ENCODE measurements around the gene SEBOX. TPM values are rescaled to one million over a fixed set of nuclear protein-coding genes. Genes with fewer than 3 reads are reported as not detected.
"Not testable (repeated sequence)": the region's sequence is repeated elsewhere in the genome, so short reads cannot be mapped to it uniquely, and the experiment has no call there.

Gene SEBOX
- total RNA-seq, 1 experiment from 2014 or later = not detected

DNA sequence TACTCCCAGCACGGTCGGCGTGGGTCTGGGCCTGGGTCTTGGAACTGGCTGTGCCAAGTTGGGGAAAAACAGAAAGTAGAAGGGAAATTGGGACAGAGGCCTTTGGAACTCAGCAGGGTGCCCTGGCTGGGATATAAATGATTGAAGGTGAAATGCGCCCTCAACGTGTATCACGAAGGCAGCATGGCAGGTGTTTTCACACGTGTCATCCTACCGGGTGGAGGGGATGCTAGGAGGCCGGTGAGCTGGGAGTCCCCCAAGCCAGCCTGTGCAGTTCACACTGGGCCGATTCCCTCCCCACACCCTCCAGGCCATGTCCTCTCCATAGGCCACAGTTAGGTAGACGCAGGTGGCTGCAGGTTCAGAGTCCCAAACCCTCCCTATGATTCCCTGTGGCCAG lies 23.5 kb downstream of the SEBOX start:
- no peak for DNase-seq (ENCODE audit: low read depth)

DNA sequence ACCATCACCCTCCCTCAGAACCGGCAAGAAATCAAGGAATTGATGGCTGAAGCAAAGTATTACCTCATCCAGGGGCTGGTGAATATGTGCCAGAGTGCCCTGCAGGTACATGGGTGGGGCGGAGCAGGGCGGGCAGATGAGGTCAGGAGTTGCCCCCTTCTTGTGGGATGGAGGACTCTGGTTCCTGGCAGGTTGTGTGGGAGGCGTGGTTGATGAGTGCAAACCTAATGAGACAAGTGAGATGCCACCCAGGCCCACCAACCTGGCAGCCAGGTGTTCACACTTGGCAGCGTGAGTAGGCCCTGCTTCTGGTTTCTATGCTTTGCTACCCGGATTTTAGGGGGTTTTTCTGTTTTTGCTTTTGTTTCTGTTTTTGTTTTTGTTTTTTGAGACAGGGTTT lies 24.6 kb downstream of the SEBOX start:
- DNase-seq (ENCODE audit: low read depth) = no peak

DNA sequence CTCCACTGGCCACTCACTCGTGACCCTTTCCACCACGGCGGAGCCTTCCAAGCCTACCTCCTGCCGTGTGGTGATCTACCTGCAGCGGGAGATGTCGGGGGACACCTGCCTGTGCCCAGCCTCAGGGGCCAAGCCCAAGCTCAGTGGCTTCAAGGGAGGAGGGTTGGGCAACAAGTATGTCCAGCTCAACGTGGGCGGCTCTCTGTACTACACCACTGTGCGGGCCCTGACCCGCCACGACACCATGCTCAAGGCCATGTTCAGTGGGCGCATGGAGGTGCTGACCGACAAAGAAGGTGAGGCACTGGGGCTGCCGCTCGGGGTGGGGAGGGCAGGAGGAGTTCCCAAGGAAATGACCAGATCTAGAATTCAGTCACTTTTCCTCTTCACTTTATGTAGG lies 25.6 kb downstream of the SEBOX start:
- no peak for DNase-seq (ENCODE audit: low read depth)

DNA sequence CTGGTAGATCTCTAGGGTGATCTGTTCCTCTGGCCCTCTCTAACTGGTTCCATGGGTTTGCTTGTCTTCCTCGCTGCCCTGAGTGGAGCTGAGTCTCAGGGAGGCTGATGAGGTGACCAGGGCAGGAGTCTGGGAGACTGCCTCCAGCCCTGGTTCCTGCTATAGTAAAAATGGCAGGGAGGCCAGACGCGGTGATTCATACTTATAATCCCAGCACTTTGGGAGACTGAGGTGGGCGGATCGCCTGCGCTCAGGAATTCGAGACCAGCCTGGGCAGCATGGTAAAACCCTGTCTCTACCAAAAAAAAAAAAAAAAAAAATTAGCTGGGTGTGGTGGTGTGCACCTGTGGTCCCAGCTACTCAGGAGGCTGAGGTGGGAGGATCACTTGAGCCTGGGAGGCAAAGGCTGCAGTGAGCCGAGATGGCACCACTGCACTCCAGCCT lies 26.2 kb downstream of the SEBOX start:
- DNase-seq (ENCODE audit: low read depth) = not testable (repeated sequence)

DNA sequence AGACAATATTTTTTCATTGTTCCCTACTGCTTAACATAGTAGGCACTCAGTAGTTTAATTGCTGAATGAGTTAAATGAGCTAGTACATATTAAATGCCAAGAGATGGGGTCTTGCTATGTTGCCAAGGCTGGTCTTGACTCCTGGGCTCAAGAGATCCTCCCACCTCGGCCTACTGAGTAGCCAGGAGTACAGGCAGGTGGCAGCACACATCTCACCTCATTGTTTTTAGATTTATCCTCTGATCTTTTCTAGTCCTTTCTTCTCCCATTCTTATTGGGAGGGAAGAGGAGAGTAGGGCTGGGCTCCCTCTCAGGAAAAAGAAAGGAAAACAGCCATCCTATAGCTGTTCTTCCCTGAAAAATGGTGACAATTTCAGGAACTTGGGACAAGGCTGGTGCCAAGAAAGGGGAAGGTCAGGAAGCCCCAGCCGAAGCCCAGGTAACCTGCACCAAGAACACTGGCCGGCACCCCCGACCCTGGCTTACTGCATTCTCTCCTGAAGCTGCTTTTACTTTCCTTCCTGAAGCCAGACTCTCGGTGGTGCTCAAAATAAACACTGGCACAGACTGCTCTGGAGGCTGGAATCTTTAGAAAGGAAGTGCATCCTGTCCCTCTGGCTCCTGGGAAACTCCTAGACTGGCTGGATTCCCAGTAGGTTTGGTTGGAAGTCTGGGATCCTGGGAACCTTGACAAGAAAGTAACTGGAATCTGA lies 26.8 kb downstream of the SEBOX start:
- peak; percentile 89 for DNase-seq (ENCODE audit: low read depth)

DNA sequence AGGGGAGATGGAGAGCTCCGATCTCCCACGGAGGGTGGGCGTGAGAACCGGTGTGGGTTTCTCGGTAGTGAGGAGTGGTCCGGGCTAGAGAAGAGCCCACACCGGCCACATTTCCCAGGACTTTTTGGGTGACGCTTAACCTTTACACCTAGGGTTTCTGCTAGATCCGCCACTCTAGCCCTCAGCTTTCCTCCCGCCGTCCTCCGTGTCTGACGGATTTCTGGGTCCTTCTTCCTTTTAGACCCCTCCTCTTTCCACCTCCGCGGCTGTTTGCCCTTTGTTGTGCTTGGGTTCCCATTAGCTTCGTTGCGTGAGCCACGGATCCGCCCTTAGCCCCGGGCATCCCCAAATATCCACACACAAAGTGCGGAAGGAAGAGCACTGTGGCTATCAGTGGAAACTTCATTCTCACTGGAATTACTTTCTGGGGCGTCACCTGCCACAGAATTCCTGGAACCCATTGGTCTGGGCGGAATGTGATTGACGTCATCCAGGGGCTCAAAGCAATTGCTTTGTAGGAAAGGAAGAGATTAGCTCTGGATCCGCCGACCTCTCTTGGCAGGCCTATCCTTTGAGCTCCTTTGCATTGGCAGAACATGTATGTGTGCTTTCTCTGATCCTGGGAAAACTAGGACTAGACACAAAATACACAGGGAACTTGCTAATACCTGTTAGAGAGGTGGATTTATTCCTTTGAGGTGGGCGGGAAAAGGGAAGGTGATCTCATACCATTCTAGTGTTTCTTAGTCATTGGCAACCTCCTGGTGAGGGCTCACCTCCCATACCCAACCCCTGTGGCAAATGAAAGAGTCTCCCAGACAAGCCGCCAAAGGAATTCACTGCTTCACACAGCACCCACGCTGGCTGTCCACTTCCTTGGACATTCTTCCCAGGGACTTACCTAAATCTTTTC lies 28.8 kb downstream of the SEBOX start:
- DNase-seq (ENCODE audit: low read depth) = peak; percentile 82

DNA sequence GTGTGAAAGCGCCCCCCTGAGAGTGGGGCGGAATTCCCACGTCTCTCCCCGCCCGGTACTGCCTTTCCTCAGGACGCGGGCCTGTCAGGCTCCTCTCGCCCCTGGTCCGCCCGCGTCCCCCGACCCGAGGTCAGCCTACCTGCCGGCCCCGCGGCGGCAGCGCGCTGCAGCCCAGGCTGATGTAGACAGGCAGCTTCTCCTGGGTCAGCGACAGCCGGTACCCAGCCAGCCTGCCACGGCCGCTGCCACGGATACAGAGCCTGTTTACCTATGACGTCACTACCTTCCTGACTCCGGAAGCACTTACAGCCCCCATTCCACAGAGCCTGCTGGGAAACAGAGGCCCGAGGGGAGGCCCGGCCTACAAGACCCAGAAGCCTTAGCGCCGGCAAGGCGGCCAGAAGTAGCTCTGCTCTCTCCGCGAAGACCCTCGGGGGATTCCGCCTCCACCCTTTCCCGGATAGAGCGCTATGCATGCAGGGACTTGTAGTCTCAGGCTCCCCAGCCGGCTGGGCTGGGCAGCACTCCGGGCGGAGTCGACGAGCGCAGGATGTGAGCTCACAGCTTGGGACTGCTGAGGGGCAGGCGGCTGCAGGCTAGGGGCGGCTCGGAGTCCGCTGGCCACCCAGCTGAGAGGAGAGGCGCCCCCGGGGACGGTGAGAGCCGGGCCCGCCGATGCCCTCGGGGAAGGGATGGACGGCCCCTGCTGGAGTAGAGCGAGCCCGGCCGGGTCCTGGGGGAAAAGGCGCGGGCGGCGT lies 29.6 kb downstream of the SEBOX start, which contains the start of the genes IFT20 and TNFAIP1:
Gene IFT20 (minus strand): TSS at position 272 of the 758 bp plus-strand sequence. CDS start 3,487 bp downstream, outside the sequence.
Gene TNFAIP1 (plus strand): TSS at position 561 of the 758 bp plus-strand sequence. CDS start 3,761 bp downstream, outside the sequence.
- peak; percentile 100 for DNase-seq (ENCODE audit: low read depth)

DNA sequence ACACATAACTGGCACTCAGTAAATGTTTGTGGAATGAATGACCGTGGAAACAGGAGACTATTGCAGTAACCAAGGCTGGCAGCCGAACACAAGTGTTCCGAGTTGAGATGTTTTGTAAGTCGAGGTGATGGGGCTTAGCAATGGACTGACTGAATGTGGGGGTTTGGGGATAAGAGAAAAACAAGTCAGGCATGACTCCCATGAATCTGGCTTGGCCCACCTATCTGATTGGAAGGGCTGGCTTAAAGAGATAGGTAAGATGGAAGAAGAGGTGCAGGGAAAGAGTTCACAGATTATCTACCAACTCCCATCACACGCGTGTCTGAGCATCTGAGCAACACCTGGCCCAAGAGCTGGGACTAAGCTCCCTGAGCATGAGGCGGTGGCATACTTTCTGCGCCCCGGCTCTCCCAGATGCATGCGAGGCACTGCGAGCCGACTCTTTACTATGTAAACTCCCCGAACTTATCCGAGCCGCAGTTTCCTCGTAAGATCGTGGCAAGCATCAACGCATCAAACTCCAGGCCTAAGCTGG lies 30.3 kb downstream of the SEBOX start:
- DNase-seq (ENCODE audit: low read depth) = no peak

DNA sequence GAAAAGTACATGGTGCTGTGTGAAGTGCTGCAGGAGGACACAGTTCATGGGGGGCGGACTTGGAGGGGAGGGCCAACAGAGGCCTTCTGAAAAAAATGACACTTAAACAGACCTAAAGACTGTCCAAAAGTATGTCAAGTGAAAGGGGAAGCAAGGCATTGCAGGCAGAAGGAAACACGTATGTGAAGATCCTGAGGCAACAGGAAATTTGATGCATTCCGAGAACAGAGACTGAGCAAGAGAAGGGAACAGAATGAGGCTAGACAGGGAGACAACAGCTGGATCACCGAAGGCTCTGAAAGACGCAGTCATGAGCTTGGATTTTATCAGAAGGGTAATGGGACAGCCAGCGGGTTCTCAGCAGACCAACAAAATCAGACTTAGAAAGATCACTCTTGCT lies 30.8 kb downstream of the SEBOX start:
- DNase-seq (ENCODE audit: low read depth) = no peak

DNA sequence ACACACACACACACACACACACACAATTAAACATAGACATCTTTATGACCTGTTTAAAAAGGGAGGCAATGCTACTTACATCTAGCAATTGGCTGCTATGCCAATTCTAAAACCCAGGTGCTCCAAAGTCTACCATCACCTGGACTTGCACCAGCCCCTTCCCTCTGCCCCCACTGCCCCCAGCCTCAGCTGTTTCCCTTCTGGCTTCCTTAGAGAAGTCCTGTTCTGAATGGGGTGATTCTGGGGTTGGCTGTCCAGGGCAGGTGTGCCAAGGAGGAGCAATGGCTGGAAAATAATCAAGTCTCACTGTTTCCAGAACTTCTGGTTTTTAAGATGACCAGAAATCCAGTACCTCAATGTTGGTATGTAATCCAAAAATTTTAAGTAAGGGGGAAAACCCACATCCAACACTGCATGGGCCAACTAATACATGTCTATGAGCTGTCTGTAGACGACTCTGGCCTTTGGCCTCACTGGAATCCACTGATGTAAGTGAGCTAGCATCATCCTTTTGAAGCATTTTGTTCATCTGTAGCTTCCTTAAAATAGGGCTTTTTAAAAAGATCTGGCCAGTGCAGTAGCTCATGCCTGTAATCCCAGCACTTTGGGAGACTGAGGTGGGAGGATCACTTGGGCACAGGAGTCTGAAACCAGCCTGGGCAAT lies 31.8 kb downstream of the SEBOX start:
- no peak for DNase-seq (ENCODE audit: low read depth)

DNA sequence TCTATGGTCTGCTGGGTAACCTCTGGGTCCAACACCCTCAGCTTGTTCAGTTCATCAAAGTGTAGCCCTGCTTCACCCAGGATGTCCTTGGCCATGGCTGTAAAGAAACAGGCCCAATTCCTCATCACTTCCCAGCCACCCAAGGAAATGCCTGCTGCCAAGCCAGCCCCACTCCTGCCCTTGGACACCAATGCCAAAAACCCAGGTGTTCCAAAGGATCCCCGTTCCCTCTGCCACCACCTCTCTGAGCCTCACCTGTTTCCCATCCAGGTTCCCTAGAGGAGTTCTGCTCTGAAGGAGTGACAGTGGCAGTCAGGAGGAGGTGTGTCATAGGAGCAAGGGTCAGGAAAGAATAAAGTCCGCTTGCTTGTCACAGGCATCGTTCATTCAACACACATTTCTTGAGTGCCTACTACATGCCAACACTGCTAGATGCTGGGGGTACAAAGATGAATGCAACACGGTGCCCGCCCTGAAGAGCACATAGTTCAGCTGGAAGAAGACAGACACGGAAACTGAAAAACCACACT lies 33.0 kb downstream of the SEBOX start:
- no peak for DNase-seq (ENCODE audit: low read depth)

DNA sequence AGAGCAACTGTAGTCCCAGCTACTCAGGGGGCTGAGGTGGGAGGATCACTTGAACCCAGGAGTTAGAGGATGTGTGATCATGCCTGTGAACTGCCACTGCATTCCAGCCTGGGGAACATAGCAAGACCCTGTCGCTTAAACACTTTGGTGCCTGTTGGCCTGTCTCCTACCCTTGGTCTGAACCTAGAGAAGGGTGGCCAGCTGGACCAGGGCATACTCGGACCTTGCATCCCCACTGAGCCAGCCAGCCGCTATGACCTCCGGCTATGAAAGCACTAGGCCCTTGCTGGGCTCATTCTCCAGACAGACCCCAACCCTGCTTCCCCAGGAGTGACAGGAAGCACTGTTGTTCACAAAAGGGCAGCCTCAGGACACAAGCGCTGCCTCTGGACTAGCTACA lies 34.3 kb downstream of the SEBOX start:
- DNase-seq (ENCODE audit: low read depth) = no peak

DNA sequence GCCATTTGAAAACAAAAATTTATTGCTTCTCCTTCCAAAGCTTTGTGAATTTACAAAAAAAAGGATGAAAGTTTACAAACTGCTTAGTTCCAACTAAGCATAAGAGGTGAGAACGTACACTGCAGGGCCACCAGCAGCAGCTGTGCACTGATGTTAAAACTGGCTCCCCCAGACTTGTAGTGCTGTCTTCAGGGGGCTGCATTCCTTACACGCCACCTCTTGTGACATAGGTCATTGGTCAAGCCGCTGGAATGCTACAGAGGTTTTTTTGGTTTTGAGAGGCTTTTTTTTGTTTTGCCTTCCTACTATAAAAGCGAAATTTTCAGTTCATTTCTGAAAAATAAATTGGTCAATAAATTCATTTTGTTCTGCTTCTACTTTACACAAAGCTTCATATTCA lies 36.7 kb downstream of the SEBOX start:
- DNase-seq (ENCODE audit: low read depth) = no peak

DNA sequence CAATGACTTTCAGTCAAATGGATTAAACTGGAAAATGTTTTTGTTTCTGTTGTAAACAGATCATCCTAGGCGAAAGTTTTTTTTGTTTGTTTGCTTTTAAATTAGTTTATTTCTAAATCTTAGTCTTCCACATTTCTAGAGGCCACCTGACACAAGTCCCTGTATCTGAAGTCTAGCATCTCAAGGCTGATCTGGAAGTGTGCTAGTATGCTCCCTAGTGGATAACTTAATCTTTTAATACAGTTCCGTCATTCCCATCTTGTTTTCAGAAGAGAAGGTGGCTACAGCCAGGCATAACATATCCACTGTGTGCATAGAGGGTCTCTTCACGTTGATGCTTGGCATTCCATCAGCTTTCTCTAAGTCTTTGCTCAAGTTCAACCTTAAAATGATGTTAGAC lies 37.3 kb downstream of the SEBOX start:
- no peak for DNase-seq (ENCODE audit: low read depth)

DNA sequence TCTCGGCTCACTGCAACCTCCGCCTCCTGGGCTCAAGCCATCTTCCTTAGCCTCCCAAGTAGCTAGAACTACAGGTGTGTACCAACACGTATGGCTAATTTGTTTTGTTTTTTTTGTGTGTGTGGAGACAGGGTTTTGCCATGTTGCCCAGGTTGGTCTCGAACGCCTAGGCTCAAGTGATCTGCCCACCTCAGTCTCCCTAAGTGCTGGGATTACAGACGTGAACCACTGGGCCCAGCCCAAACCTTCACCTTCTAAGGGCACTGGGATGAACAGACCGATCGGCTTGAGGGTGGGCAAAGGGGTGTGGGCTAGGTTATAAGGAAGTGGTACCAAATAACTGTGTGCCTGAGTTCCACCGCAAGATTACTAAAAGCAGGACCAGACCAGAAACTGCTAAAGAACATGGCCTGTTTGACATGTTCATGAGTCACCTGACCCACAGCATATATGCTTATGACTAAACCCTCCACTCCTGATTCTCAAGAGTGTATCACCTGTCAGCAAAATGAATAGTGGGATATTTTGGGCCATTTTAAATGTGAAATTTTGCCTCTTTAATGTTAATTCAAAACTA lies 37.9 kb downstream of the SEBOX start:
- DNase-seq (ENCODE audit: low read depth) = no peak

DNA sequence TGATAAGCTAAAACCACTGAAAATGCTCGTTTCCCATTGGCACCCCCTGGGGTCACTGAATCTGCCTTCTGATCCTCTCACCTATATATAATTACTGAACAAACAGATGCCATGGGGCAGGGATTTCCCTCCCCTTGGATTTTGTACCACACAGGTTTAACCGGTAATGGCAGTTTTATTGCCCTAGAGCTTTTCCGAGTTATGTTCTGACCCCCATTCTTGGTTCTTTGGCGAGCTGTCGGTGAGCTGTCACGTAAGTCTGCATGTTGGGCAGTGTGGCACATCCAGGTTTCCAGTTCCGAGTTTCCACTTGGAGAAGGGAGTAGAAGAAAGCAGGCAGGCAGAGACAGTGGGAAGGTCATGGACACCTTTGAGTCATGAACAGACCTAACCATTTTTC lies 38.9 kb downstream of the SEBOX start:
- no peak for DNase-seq (ENCODE audit: low read depth)

DNA sequence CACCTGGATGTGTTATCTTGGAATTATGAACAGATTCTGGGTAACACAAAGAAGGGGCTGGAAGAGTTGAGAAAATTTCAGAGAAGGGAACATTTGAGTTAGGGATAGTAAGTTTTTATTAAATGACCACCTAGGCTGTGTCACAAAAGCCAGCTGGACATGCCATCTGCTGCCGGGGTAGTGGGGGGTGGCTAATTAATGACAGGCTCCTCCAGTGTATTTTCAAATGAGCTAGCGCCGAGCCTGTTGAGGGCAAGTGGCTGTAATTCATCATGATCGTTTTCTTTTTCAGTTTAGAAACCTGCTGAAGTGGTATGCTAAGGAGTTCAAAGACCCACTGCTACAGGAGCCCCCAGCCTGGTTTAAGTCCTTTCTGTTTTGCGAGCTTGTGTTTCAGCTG lies 39.8 kb downstream of the SEBOX start:
- no peak for DNase-seq (ENCODE audit: low read depth)

DNA sequence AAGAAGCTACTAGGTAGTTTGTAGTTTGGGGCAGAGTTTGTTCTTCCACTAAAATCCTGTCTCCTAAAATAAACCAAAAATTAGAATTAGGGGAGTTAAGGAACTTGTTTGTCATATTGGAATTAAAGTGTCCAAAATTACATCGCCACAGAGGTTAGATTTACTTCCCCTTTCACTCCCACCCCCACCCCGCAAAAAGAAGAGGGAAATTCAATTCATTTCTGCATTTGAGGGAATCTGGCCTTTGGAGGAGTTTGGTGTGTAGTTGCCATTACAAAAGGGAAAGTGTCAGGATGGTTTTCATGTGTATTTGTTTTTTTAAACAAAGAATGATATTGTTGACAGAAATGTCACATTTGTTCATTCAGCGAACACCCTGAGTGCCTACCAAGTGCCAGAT lies 40.2 kb downstream of the SEBOX start:
- DNase-seq (ENCODE audit: low read depth) = no peak

DNA sequence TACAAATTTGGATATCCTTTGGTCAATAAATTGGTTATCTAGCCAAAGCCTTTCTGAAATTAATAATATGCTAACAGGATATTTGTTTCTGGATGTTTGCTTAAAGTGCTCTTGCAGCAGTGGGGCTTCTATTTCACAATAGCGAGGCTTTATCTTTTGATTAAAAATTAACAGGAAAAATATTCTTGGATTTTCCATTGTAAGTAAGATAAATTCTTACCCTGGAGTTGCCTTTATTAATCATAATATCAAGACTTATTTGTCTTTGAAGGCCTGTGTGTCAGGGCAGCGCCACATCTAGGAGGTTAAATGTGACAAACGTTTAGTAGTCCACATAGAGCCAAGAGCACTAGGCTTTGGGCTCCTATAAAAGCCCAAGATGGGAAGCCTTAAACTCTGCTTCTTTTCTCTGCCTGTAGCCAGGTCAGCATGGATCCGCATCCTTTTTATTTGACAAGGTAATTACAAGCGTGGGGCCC lies 40.7 kb downstream of the SEBOX start:
- no peak for DNase-seq (ENCODE audit: low read depth)

Data from HT1080 (cell line).